B cell (primary cell): Measurements from ENCODE around the gene ZSCAN20. TPM values are rescaled to one million over a fixed set of nuclear protein-coding genes. Genes with fewer than 3 reads are reported as not detected.

Experiments used
- ATAC-seq: fragments of 200-7000 bp; cut with Tn5 transposase; one replicate; pipeline ENCODE4 v1.10.0; 2021; ENCODE audit warnings: low read depth, mild to moderate bottlenecking, moderate number of reproducible peaks, moderate library complexity
- CTCF ChIA-PET: fragments of 350-600 bp; sonication (Branson Sonifier 250); formaldehyde crosslinking; loops from one replicate; lab custom pipeline; 2021; ENCODE audit warnings: antibody characterized with exemption, inconsistent platforms; lab: Charles Lee
- POLR2A ChIA-PET: fragments of 350-600 bp; sonication (Branson Sonifier 250); formaldehyde crosslinking; loops from one replicate; lab custom pipeline; 2021; ENCODE audit warnings: antibody characterized with exemption; lab: Charles Lee
- DNase-seq: peaks from one replicate; pipeline ENCODE4 v3.0.0; 2013
- H2AFZ ChIP-seq: 2 replicates; pipeline ENCODE4 v1.6.1; 2012; ENCODE audit warnings: mild to moderate bottlenecking, low read depth, low read length; ENCODE audit not compliant: insufficient read depth, poor library complexity, severe bottlenecking
- H3K27ac ChIP-seq, 2 donors: 1 replicate in 1 of 2; 2 replicates in 1 of 2; pipeline ENCODE4 v1.5.1; 2012 to 2013; ENCODE audit warnings: low read length in 2 of 2, mild to moderate bottlenecking in 2 of 2, moderate library complexity in 1 of 2
- H3K27me3 ChIP-seq, 4 experiments: fragments of 200-600 bp in 1 of 4; sonication (generic) in 1 of 4; replicated peaks in 1 of 4; 1 replicate in 2 of 4; 2 replicates in 2 of 4; pipeline versions ENCODE4 v1.6.1 to v1.7.0; 2013 to 2016; ENCODE audit warnings: low read length in 3 of 4, mild to moderate bottlenecking in 2 of 4, mixed read lengths in 1 of 4, moderate library complexity in 1 of 4; ENCODE audit not compliant: insufficient read depth in 4 of 4, control insufficient read depth in 3 of 4; ENCODE audit errors: control extremely low read depth in 1 of 4
- H3K36me3 ChIP-seq, 2 experiments: replicated peaks in 1 of 2; 1 replicate in 1 of 2; 2 replicates in 1 of 2; pipeline versions ENCODE4 v1.6.1 to v1.7.1; 2013; ENCODE audit warnings: low read length in 1 of 2; ENCODE audit not compliant: insufficient read depth in 2 of 2, control insufficient read depth in 1 of 2; ENCODE audit errors: control extremely low read depth in 1 of 2, extremely low read depth in 1 of 2
- H3K4me1 ChIP-seq, 2 donors: fragments of 200-600 bp in 1 of 2; sonication (generic) in 1 of 2; 1 replicate in 1 of 2; 2 replicates in 1 of 2; pipeline versions ENCODE4 v1.5.1 to v1.6.1; 2013 to 2017; ENCODE audit warnings: low read length in 2 of 2; ENCODE audit not compliant: control insufficient read depth in 2 of 2, insufficient read depth in 2 of 2
- H3K4me2 ChIP-seq: replicated peaks from 2 replicates; pipeline ENCODE3; 2012; ENCODE audit warnings: mild to moderate bottlenecking, low read depth, low read length; ENCODE audit not compliant: poor library complexity, severe bottlenecking
- H3K4me3 ChIP-seq, 5 experiments: fragments of 200-600 bp in 1 of 5; sonication (generic) in 1 of 5; 1 replicate in 3 of 5; 2 replicates in 2 of 5; pipeline versions ENCODE4 v1.5.1 to v1.7.0; 2011 to 2016; ENCODE audit warnings: low read length in 4 of 5, mild to moderate bottlenecking in 4 of 5, low read depth in 2 of 5, control low read depth in 1 of 5, moderate library complexity in 1 of 5; ENCODE audit not compliant: insufficient read depth in 1 of 5; ENCODE audit errors: control extremely low read depth in 1 of 5, extremely low read depth in 1 of 5
- H3K79me2 ChIP-seq: fragments of 200-600 bp; sonication (generic); one replicate; pipeline ENCODE4 v1.6.0; 2016; ENCODE audit warnings: low read length; ENCODE audit not compliant: control insufficient read depth, insufficient read depth
- H3K9ac ChIP-seq: fragments of 200-600 bp; sonication (generic); 2 replicates; pipeline ENCODE4 v1.6.1; 2017; ENCODE audit warnings: mild to moderate bottlenecking, low read length, moderate library complexity
- H3K9me3 ChIP-seq, 3 donors: one replicate each; pipeline versions ENCODE4 v1.6.1 to v1.7.1; 2013; ENCODE audit warnings: low read length in 2 of 3; ENCODE audit not compliant: control insufficient read depth in 2 of 3, insufficient read depth in 1 of 3; ENCODE audit errors: control extremely low read depth in 1 of 3
- H4K20me1 ChIP-seq: 2 replicates; pipeline ENCODE4 v1.6.0; 2012; ENCODE audit warnings: mild to moderate bottlenecking, low read length; ENCODE audit not compliant: insufficient read depth, control insufficient read depth, poor library complexity, severe bottlenecking
- H3K27ac Mint-ChIP-seq: one replicate; pipeline ENCODE4 v1.8.0; 2021; ENCODE audit warnings: mixed read lengths
- H3K27me3 Mint-ChIP-seq: one replicate; pipeline ENCODE4 v1.8.0; 2021; ENCODE audit warnings: mixed read lengths
- H3K4me1 Mint-ChIP-seq: one replicate; pipeline ENCODE4 v1.8.0; 2021; ENCODE audit warnings: mixed read lengths
- H3K4me3 Mint-ChIP-seq: one replicate; pipeline ENCODE4 v1.8.0; 2021; ENCODE audit warnings: mixed read lengths
- H3K9me3 Mint-ChIP-seq: one replicate; pipeline ENCODE4 v1.8.0; 2022; ENCODE audit warnings: mixed read lengths; ENCODE audit not compliant: insufficient read depth
- EZH2 ChIP-seq: IDR thresholded peaks from 2 replicates; pipeline ENCODE4 v1.6.1; 2012; ENCODE audit warnings: borderline replicate concordance, low read depth, mild to moderate bottlenecking, moderate library complexity, low read length; ENCODE audit not compliant: insufficient read depth, poor library complexity, severe bottlenecking
- WGBS: methylation state at CpG from one replicate; pipeline ENCODE4 v1.1.5; 2013; ENCODE audit warnings: missing lambda C conversion rate; ENCODE audit not compliant: insufficient coverage; 5-methylcytosine and 5-hydroxymethylcytosine counted together
- intact Hi-C: fragments of 100-400 bp; cut with micrococcal nuclease; formaldehyde crosslinking; loops from one replicate; pipeline ENCODE4 v1.10.0; 2022
- polyA plus RNA-seq: library from polyadenylated mRNA; depleted of rRNA; stranded (reverse); fragments of >200 nt; gene quantifications from 2 replicates; pipeline ENCODE4 v1.2.3, GENCODE V29; 2012
- total RNA-seq, 2 donors: library from RNA; stranded (reverse); fragments of 120-200 nt in 1 of 2; gene quantifications; 1 replicate in 1 of 2; 2 replicates in 1 of 2; pipeline versions ENCODE4 v1.2.3 to v1.2.4, GENCODE V29; 2013 to 2022
- TF ChIP-seq, protein P1 (sequence below): fragments of 200-600 bp; IDR thresholded peaks from one replicate; pipeline ENCODE4 v1.8.0; 2022; ENCODE audit warnings: antibody characterized with exemption, mild to moderate bottlenecking

The ZSCAN20 gene
- total and polyA plus RNA-seq, 2 donors (not counting 1 experiment from before 2014, with no cell fraction given): 0.18 to 3.7 TPM

DNA sequence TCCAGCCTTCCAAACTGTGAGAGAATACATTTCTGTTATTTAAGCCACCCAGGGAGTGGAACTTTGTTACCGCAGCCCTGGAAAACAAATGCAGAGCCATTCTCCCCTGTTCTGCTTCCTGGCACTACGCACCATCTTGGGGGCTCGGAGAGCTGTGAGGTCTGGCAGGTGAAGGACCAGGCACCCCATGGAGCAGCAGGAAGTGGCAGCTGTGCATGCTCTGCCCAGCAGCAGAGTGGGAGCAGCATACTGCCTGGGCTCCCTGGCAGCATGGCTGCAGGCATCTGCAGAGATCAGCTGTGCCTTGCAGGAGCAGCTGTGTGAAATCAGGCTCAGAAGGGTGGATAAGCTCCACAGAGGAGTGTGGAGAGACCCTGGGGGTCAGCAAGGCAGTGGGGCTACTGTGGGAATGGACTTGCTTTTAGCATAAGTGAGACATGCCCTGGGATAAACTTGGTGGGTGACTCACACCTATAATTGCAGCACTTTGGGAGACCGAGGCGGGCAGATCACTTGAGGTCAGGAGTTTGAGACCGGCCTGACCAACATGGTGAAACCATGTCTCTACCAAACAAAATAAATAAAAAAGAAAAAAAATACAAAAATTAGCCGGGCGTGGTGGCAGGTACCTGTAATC, 17.7 kb upstream of the ZSCAN20 start:
- POLR2A ChIA-PET: no interaction called here
- intact Hi-C loops: no loop called here
- CTCF ChIA-PET: interaction anchor here (1.0 to 2.1 kb wide), 5 partner anchors 9 to 159 kb away, joined by 3 to 8 read pairs (median 5); no protein-coding TSS in a partner anchor
- H3K4me2 ChIP-seq: no peak overlapping the region
- Mint-ChIP-seq H3K9me3 (no peaks in the 10 kb centered on the region), H3K4me3 (no peak overlapping the region), H3K27ac (no peak overlapping the region), H3K27me3 (peaks cover 7% of the 10 kb centered on the region), H3K4me1 (peaks cover 14% of the 10 kb centered on the region)
- no peak overlapping the region for H3K27ac ChIP-seq
- H3K79me2 ChIP-seq: no peaks in the 10 kb centered on the region
- no peaks in the 10 kb centered on the region for H4K20me1 ChIP-seq
- H3K9ac ChIP-seq: no peak overlapping the region
- peaks cover 9 to 14% of the 10 kb centered on the region in 2 donors for H3K4me1 ChIP-seq
- no peaks in the 10 kb centered on the region for H3K36me3 ChIP-seq
- 96% methylated on average over 5 of the region's 8 CpGs for WGBS
- TF ChIP-seq, protein P1, sequence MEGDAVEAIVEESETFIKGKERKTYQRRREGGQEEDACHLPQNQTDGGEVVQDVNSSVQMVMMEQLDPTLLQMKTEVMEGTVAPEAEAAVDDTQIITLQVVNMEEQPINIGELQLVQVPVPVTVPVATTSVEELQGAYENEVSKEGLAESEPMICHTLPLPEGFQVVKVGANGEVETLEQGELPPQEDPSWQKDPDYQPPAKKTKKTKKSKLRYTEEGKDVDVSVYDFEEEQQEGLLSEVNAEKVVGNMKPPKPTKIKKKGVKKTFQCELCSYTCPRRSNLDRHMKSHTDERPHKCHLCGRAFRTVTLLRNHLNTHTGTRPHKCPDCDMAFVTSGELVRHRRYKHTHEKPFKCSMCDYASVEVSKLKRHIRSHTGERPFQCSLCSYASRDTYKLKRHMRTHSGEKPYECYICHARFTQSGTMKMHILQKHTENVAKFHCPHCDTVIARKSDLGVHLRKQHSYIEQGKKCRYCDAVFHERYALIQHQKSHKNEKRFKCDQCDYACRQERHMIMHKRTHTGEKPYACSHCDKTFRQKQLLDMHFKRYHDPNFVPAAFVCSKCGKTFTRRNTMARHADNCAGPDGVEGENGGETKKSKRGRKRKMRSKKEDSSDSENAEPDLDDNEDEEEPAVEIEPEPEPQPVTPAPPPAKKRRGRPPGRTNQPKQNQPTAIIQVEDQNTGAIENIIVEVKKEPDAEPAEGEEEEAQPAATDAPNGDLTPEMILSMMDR: no peak
- TF ChIP-seq EZH2: no peak
- H2AFZ ChIP-seq: no peak overlapping the region
- no peak overlapping the region for H3K4me3 ChIP-seq
- ATAC-seq: no peak
- no peaks in the 10 kb centered on the region for H3K9me3 ChIP-seq
- DNase-seq: no peak
- no peaks in the 10 kb centered on the region for H3K27me3 ChIP-seq
